Gastrocnemius medialis (tissue), 4 donors: Measurements from ENCODE around the gene PCF11.

ENCODE experiments used
- CTCF ChIP-seq, 5 experiments: fragments of 450-650 bp in 3 of 5; fragments of 200-600 bp in 2 of 5; sonication (generic) in 2 of 5; IDR thresholded peaks in 4 of 5; conservative IDR thresholded peaks in 1 of 5; 1 replicate in 4 of 5; 2 replicates in 1 of 5; pipeline ENCODE4 v1.5.1; 2016 to 2019; ENCODE audit warnings: antibody characterized with exemption in 5 of 5, mild to moderate bottlenecking in 3 of 5, moderate library complexity in 3 of 5
- POLR2A ChIP-seq, 2 donors: fragments of 450-650 bp; IDR thresholded peaks; one replicate each; pipeline ENCODE4 v1.6.1; 2017; ENCODE audit warnings: antibody characterized with exemption in 2 of 2, mild to moderate bottlenecking in 2 of 2, moderate library complexity in 2 of 2

DNA sequence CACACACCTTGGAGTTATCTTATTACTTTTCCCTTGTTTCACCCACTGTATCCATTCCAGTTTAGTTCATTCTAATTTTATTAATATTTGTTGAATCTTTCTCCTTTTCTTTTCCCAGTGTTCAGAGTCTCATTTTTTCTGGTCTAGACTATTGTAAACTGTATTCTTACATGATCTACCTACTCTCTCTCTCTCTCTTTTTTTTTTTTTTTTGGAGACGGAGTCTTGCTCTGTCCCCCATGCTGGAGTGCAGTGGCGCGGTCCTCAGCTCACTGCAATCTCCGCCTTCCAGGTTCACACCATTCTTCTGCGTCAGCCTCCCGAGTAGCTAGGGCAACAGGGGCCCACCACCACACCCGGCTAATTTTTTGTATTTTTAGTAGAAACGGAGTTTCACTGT is 38.7 kb downstream of the PCF11 start:
- TF ChIP-seq CTCF (IDR thresholded peaks at IDR 0.05 in 4 of 5, conservative IDR thresholded peaks at IDR 0.05 in 1 of 5), result no peak
- TF ChIP-seq POLR2A (IDR thresholded peaks at IDR 0.05), result no peak
